Right cardiac atrium (tissue), 5 donors: Measurements from ENCODE around the gene CMAS. TPM values are rescaled to one million over a fixed set of nuclear protein-coding genes. Genes with fewer than 3 reads are reported as not detected.

Source experiments
- ATAC-seq, 2 donors: fragments of 200-7000 bp; cut with Tn5 transposase; one replicate each; pipeline versions ENCODE4 v1.8.0 to v1.9.1; 2020; ENCODE audit warnings: moderate library complexity in 2 of 2, mild to moderate bottlenecking in 1 of 2
- DNase-seq, 3 donors: peaks; one replicate each; pipeline ENCODE4 v3.0.0-alpha.2; 2020
- H3K27ac ChIP-seq: one replicate; pipeline ENCODE4 v1.5.1; 2013; ENCODE audit warnings: mild to moderate bottlenecking, low read length, control low read depth, moderate library complexity
- H3K27me3 ChIP-seq: one replicate; pipeline ENCODE4 v1.6.1; 2013; ENCODE audit not compliant: control insufficient read depth, insufficient read depth
- H3K4me1 ChIP-seq: one replicate; pipeline ENCODE4 v1.6.1; 2013; ENCODE audit warnings: low read length; ENCODE audit not compliant: control insufficient read depth, insufficient read depth
- H3K4me3 ChIP-seq: one replicate; pipeline ENCODE4 v1.5.1; 2013; ENCODE audit warnings: low read length, control low read depth
- H3K9me3 ChIP-seq: one replicate; pipeline ENCODE4 v1.6.1; 2013; ENCODE audit warnings: low read length; ENCODE audit not compliant: control insufficient read depth
- WGBS: extraction: QIAGEN DNeasy Blood & Tissue Kit; methylation state at CpG from one replicate; pipeline ENCODE4 v1.1.7; 2013; 5-methylcytosine and 5-hydroxymethylcytosine counted together
- intact Hi-C, 4 donors: fragments of 100-400 bp; cut with DNase I; formaldehyde crosslinking; loops; one replicate each; pipeline versions ENCODE4 v1.11.0 to v1.14.0; 2022 to 2023
- polyA plus RNA-seq: library from polyadenylated mRNA; stranded (reverse); fragments of 200-250 nt; gene quantifications from one replicate; pipeline ENCODE4 v1.2.3, GENCODE V29; 2013
- total RNA-seq, 4 donors: library from RNA; stranded (reverse); fragmentation: NEBNext Ultra II Directional; extraction: Animal tissue kit (Norgen Biotek cat#: 25700); gene quantifications; one replicate each; pipeline ENCODE4 v1.2.1, GENCODE V29; 2021
- donor health status: healthy with polysubstance abuse.
- donor health status: DM: no; HTN: yes; CAD: no.
- donor health status: DM: no; HTN: no; CAD: no.
- donor health status: DM: no; HTN: yes; CAD: no; lungs with severe emphysema.
- donor health status: DM: yes; HTN: yes; CAD: no.

The CMAS gene
- total and polyA plus RNA-seq, 5 donors = 43.2 to 60.0 (median 47.7) TPM

- Histone ChIP-seq H3K4me1 (no peaks in the 10 kb centered on the region), H3K9me3 (no peaks in the 10 kb centered on the region), H3K4me3 (no peak overlapping the region), H3K27me3 (no peaks in the 10 kb centered on the region), H3K27ac (no peak overlapping the region)
- DNase-seq = no peak
- ATAC-seq = no peak
- 61% methylated on average over 3 of the region's 3 CpGs for WGBS
- intact Hi-C loops = no loop called here
Observed at GRCh38 chr12:22110176-22110575, 64.2 kb downstream of the CMAS start.

Other genes with a start within 250 kb of the CMAS start
- 10 to 100 TPM; 46.5 to 67.8 (median 56.7) TPM for gene ABCC9, start 104.8 kb upstream of the CMAS start, total RNA-seq
- gene ABCC9, start 104.8 kb upstream of the CMAS start, polyA plus RNA-seq = 12.1 TPM